ENCODE results near the gene PCMTD2. TPM values are rescaled to one million over a fixed set of nuclear protein-coding genes. Genes with fewer than 3 reads are reported as not detected.

PCMTD2 gene
- total RNA-seq, 1 donor from 2014 or later = 82.4 TPM

DNA sequence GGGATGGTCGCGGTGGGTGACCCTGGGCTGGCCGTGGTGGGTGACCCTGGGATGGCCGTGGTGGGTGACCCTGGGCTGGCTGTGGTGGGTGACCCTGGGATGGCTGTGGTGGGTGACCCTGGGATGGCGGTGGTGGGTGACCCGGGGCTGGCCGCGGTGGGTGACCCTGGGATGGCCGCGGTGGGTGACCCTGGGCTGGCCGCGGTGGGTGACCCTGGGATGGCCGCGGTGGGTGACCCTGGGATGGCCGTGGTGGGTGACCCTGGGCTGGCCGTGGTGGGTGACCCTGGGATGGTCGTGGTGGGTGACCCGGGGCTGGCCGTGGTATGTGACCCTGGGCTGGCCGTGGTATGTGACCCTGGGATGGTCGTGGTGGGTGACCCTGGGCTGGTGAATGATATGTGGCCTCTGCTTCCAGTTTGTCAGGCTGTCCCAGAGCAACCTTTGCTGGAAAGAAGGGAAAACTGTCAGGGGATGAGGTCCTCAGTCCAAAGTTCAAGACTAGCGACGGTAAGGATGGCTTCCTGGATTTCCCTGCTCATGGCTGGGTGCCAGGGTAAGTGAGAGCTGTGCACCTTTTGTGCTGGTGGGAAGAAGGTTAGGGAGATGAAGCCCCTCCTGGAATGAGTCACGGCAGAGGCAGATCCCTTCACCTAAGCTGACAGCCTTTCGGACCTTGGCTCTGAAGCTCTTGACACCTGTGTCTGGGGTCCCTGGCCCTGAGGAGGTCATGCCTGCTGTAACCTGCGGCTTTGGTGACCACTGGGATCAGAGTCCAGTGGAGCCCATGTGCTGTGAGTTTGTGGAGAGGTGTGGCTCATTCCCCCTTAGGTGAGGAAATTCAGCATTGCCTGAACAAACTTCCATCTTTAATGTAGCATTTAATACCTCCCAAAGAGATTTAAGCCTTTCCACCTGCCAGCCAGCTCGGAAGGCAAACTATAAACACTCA, 19.1 kb upstream of the PCMTD2 start:
- H3K36me3 Mint-ChIP-seq (ENCODE audit: unreplicated experiment) = peaks cover 22% of the 10 kb centered on the region
- TF ChIP-seq, protein P1, sequence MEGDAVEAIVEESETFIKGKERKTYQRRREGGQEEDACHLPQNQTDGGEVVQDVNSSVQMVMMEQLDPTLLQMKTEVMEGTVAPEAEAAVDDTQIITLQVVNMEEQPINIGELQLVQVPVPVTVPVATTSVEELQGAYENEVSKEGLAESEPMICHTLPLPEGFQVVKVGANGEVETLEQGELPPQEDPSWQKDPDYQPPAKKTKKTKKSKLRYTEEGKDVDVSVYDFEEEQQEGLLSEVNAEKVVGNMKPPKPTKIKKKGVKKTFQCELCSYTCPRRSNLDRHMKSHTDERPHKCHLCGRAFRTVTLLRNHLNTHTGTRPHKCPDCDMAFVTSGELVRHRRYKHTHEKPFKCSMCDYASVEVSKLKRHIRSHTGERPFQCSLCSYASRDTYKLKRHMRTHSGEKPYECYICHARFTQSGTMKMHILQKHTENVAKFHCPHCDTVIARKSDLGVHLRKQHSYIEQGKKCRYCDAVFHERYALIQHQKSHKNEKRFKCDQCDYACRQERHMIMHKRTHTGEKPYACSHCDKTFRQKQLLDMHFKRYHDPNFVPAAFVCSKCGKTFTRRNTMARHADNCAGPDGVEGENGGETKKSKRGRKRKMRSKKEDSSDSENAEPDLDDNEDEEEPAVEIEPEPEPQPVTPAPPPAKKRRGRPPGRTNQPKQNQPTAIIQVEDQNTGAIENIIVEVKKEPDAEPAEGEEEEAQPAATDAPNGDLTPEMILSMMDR (IDR thresholded peaks at IDR 0.05; ENCODE audit: partially characterized antibody, unreplicated experiment) = no peak
- H3K4me3 Mint-ChIP-seq (ENCODE audit: unreplicated experiment) = no peak overlapping the region
- peak overlapping the region; percentile 52 for H3K27ac Mint-ChIP-seq (ENCODE audit: unreplicated experiment)
- no peaks in the 10 kb centered on the region for H3K4me1 Mint-ChIP-seq (ENCODE audit: low read depth, unreplicated experiment)
- peak; percentile 6 for DNase-seq
- peaks cover 24% of the 10 kb centered on the region for H3K9me3 Mint-ChIP-seq (ENCODE audit: unreplicated experiment)
- peaks cover 19% of the 10 kb centered on the region for H3K27me3 Mint-ChIP-seq (ENCODE audit: unreplicated experiment)

DNA sequence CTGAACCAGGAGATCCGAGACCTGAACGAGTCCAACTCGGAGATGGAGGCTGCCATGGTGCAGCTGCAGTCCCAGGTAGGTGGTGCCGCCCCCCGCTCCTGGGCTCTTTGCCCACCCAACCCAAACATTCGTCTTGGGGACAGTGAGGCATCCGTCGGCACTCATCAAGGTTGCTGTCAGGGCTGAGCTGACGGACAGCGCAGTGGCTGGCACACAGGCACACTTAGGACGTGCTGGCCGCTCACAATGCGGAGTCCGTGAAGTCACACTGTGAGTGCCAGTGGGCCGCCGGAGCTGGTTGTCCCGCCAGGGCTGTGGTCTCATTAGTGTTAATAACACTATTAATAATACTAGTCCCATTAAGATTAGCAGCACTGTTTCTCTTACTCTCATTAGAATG, 18.2 kb upstream of the PCMTD2 start:
- Mint-ChIP-seq H3K4me1 (ENCODE audit: low read depth, unreplicated experiment) (peaks cover 1% of the 10 kb centered on the region), H3K27me3 (ENCODE audit: unreplicated experiment) (peaks cover 19% of the 10 kb centered on the region), H3K4me3 (ENCODE audit: unreplicated experiment) (no peak overlapping the region), H3K27ac (ENCODE audit: unreplicated experiment) (no peak overlapping the region), H3K36me3 (ENCODE audit: unreplicated experiment) (peaks cover 25% of the 10 kb centered on the region), H3K9me3 (ENCODE audit: unreplicated experiment) (peaks cover 24% of the 10 kb centered on the region)
- DNase-seq = peak; percentile 10
- TF ChIP-seq, protein P1 (IDR thresholded peaks at IDR 0.05; ENCODE audit: partially characterized antibody, unreplicated experiment) = no peak

DNA sequence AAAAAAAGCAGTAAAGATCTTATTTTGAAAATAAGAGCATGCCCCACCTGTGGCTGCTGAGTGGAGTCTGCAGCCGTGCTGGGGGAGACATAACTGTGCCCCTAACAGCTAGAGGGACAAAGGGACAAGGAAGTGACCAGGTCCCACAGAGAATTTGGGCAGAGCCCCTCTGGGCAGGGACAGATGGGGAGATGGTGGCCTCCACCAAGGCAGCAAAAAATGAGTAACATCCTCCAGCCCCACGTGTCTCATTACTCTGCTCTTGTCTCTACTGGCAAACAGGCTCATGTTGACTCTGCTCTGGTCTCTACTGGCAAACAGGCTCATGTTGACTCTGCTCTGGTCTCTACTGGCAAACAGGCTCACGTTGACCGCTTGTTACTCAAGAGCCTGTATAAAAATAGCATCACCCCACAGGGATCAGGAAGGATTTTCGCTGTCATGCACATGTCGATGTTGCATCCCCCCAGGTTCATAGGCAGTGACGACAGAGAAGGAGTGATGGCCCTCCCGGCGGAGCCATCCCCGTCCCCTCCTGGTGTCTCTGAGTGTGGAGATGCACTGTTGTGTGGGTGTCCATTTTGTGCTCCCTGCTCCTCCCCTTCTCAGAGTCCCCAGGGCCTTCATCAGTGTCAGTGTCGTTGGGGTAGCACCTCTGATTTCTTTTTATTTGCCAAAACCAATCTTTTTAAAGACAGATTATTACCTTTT, 17.3 kb upstream of the PCMTD2 start:
- peaks cover 20% of the 10 kb centered on the region for H3K9me3 Mint-ChIP-seq (ENCODE audit: unreplicated experiment)
- peaks cover 16% of the 10 kb centered on the region for H3K27me3 Mint-ChIP-seq (ENCODE audit: unreplicated experiment)
- TF ChIP-seq, protein P1 (IDR thresholded peaks at IDR 0.05; ENCODE audit: partially characterized antibody, unreplicated experiment) = no peak
- DNase-seq = peak; percentile 5
- peaks cover 6% of the 10 kb centered on the region for H3K4me1 Mint-ChIP-seq (ENCODE audit: low read depth, unreplicated experiment)
- peak overlapping the region; percentile 38 for H3K27ac Mint-ChIP-seq (ENCODE audit: unreplicated experiment)
- peaks cover 25% of the 10 kb centered on the region for H3K36me3 Mint-ChIP-seq (ENCODE audit: unreplicated experiment)
- no peak overlapping the region for H3K4me3 Mint-ChIP-seq (ENCODE audit: unreplicated experiment)

DNA sequence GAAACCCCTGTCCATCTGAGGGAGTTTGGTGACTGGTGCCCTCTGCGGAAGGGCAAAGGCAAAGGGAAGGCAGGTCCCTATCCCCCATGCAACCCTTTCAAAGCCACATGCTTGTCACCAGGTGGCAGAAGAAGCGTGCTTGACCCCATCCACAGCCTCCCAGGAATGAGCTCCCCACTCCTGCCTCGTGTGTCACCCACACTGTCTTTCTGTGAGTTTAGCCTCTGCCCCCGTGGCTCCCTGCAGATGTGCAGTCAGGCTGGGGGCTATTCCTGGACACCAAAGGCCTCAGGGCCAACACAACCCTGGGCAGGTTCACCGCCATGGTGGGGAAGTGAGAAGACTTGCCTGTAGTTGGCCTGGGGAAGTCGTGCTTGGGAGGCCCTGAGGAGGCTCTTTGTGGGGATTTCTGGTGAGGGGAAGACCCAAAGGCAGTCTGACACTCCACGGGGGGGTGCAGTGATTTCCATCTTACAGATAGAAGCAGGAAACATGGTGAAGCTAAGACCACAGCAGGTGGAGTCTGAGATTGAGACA, 16.6 kb upstream of the PCMTD2 start:
- peaks cover 15% of the 10 kb centered on the region for H3K9me3 Mint-ChIP-seq (ENCODE audit: unreplicated experiment)
- H3K4me1 Mint-ChIP-seq (ENCODE audit: low read depth, unreplicated experiment) = peaks cover 7% of the 10 kb centered on the region
- no peak overlapping the region for H3K27ac Mint-ChIP-seq (ENCODE audit: unreplicated experiment)
- peaks cover 20% of the 10 kb centered on the region for H3K36me3 Mint-ChIP-seq (ENCODE audit: unreplicated experiment)
- no peak overlapping the region for H3K4me3 Mint-ChIP-seq (ENCODE audit: unreplicated experiment)
- H3K27me3 Mint-ChIP-seq (ENCODE audit: unreplicated experiment) = peaks cover 13% of the 10 kb centered on the region
- TF ChIP-seq, protein P1 (IDR thresholded peaks at IDR 0.05; ENCODE audit: partially characterized antibody, unreplicated experiment) = no peak
- DNase-seq = no peak

Measured in glutamatergic neuron (in vitro differentiated cells).